ENCODE results near the gene SLIT1. TPM values are rescaled to one million over a fixed set of nuclear protein-coding genes. Genes with fewer than 3 reads are reported as not detected.

Gene SLIT1
- total RNA-seq, 1 donor from 2014 or later: 0.49 TPM

- Histone ChIP-seq H3K4me1 (no peaks in the 10 kb centered on the region), H3K27me3 (peaks cover 4% of the 10 kb centered on the region), H3K4me3 (no peak overlapping the region), H3K9me3 (no peaks in the 10 kb centered on the region), H3K27ac (no peak overlapping the region), H3K36me3 (no peaks in the 10 kb centered on the region)
- TF ChIP-seq POLR2AphosphoS5 (IDR thresholded peaks at IDR 0.05; ENCODE audit: insufficient read depth in 1 of 2, low read depth in 1 of 2) (no peak), CTCF (IDR thresholded peaks at IDR 0.05) (no peak), POLR2A (IDR thresholded peaks at IDR 0.05) (no peak)
- intact Hi-C loops (cut with DNase I): no loop called here
- no peak for DNase-seq (ENCODE audit: extremely low spot score in 2 of 2)
Observed at GRCh38 chr10:97140049-97140846, 45.5 kb downstream of the SLIT1 start.

GRCh38 chr10:97139651-97140048 is 46.1 kb downstream of the SLIT1 start:
- intact Hi-C loops (cut with DNase I): no loop called here
- Histone ChIP-seq H3K4me1 (no peaks in the 10 kb centered on the region), H3K4me3 (no peak overlapping the region), H3K27me3 (peaks cover 4% of the 10 kb centered on the region), H3K27ac (no peak overlapping the region), H3K36me3 (no peaks in the 10 kb centered on the region), H3K9me3 (no peaks in the 10 kb centered on the region)
- DNase-seq (ENCODE audit: extremely low spot score in 2 of 2): no peak
- TF ChIP-seq POLR2A (IDR thresholded peaks at IDR 0.05) (no peak), CTCF (IDR thresholded peaks at IDR 0.05) (no peak), POLR2AphosphoS5 (IDR thresholded peaks at IDR 0.05; ENCODE audit: insufficient read depth in 1 of 2, low read depth in 1 of 2) (no peak)

- TF ChIP-seq CTCF (IDR thresholded peaks at IDR 0.05) (no peak), POLR2A (IDR thresholded peaks at IDR 0.05) (no peak), POLR2AphosphoS5 (IDR thresholded peaks at IDR 0.05; ENCODE audit: insufficient read depth in 1 of 2, low read depth in 1 of 2) (no peak)
- intact Hi-C loops (cut with DNase I): no loop called here
- no peaks in the 10 kb centered on the region for H3K36me3 ChIP-seq
- peaks cover 4% of the 10 kb centered on the region for H3K27me3 ChIP-seq
- H3K4me3 ChIP-seq: no peak overlapping the region
- DNase-seq (ENCODE audit: extremely low spot score in 2 of 2): no peak
- H3K9me3 ChIP-seq: no peaks in the 10 kb centered on the region
- no peak overlapping the region for H3K27ac ChIP-seq
- H3K4me1 ChIP-seq: no peaks in the 10 kb centered on the region
Observed at GRCh38 chr10:97138846-97139245, 46.9 kb downstream of the SLIT1 start.

- Histone ChIP-seq H3K9me3 (no peaks in the 10 kb centered on the region), H3K27ac (no peak overlapping the region), H3K4me1 (no peaks in the 10 kb centered on the region), H3K27me3 (peaks cover 4% of the 10 kb centered on the region), H3K36me3 (no peaks in the 10 kb centered on the region), H3K4me3 (no peak overlapping the region)
- no peak for DNase-seq (ENCODE audit: extremely low spot score in 2 of 2)
- TF ChIP-seq CTCF (IDR thresholded peaks at IDR 0.05) (no peak), POLR2A (IDR thresholded peaks at IDR 0.05) (no peak), POLR2AphosphoS5 (IDR thresholded peaks at IDR 0.05; ENCODE audit: insufficient read depth in 1 of 2, low read depth in 1 of 2) (no peak)
- intact Hi-C loops (cut with DNase I): no loop called here
Observed at GRCh38 chr10:97138174-97138573, 47.6 kb downstream of the SLIT1 start.

- no peak overlapping the region for H3K4me3 ChIP-seq
- peaks cover 4% of the 10 kb centered on the region for H3K27me3 ChIP-seq
- no peak overlapping the region for H3K27ac ChIP-seq
- intact Hi-C loops (cut with DNase I): no loop called here
- DNase-seq (ENCODE audit: extremely low spot score in 2 of 2): no peak
- H3K9me3 ChIP-seq: no peaks in the 10 kb centered on the region
- H3K36me3 ChIP-seq: no peaks in the 10 kb centered on the region
- H3K4me1 ChIP-seq: no peaks in the 10 kb centered on the region
- no peak for TF ChIP-seq CTCF (IDR thresholded peaks at IDR 0.05)
Observed at GRCh38 chr10:97136756-97137155, 49.0 kb downstream of the SLIT1 start.
